Brain microvascular endothelial cell (primary cell): ENCODE measurements around the gene FAM171A2.

Experiments
- DNase-seq: peaks from one replicate; pipeline ENCODE4 v3.0.0-alpha.2; 2020
- H3K27ac ChIP-seq: fragments of 250-450 bp; sonication (Bioruptor Pico); 2 replicates; pipeline ENCODE4 v1.5.1; 2020; ENCODE audit warnings: mild to moderate bottlenecking, moderate library complexity
- H3K27me3 ChIP-seq: fragments of 250-450 bp; sonication (Bioruptor Pico); replicated peaks from 2 replicates; pipeline ENCODE4 v1.5.1; 2020; ENCODE audit warnings: mild to moderate bottlenecking
- H3K36me3 ChIP-seq: fragments of 250-450 bp; sonication (Bioruptor Pico); replicated peaks from 2 replicates; pipeline ENCODE4 v1.5.1; 2020; ENCODE audit warnings: mild to moderate bottlenecking
- H3K4me3 ChIP-seq: 2 replicates; pipeline ENCODE4 v1.5.1; 2011; ENCODE audit warnings: low read depth, mild to moderate bottlenecking, control low read depth, low read length, moderate library complexity
- in situ Hi-C: cut with HindIII; loops from 2 replicates; pipeline ENCODE4 v1.10.0; 2017; ENCODE audit warnings: low sequenced_read_pairs, low pct_ligation_motif_present
- TF ChIP-seq, protein P1 (sequence below): IDR thresholded peaks from 2 replicates; pipeline ENCODE4 v1.5.1; 2011; ENCODE audit warnings: low read depth, mild to moderate bottlenecking, moderate library complexity, low read length, control low read depth, inconsistent platforms; ENCODE audit errors: missing control alignments

FAM171A2 gene

DNA sequence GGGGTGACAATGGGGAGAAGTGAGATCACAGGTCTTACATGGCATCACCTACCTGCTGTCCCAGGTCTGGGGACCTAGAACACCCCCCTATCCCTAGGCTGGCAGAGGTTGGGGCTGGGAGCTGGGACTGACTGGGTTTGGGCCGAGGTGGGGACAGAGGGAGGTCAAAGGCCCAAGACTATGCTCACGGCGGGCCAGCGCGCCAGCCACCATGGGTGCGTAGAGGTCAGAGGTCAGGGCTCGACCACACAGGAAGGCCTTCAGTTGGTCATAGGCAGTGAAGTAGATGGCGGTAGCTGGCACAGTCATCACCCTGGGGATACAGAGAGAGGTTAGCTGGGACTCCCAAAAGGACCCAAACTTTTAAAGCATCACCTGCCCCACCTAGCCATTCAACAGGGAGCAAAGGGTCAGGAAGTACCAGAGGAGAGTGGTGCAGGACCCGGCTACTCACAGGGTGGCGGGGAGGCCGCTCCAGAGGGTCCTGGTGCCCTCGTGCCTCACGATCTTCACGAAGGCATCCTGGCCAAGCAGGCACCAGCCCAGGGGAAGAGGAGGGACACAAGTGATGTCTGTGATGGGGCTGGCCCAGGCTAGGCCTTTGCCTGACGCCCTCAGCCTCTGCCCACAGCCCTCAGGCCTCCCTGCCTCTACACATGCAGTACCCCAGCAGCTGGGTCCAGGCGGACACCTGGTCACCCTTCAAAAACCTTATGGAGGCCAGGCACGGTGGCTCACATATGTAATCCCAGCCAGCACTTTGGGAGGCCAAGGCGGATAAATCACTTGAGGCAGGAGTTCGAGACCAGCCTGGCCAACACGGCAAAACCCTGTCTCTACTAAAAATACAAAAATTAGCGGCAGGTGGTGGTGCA is 42.2 kb downstream of the FAM171A2 start:
- no peak for DNase-seq
- TF ChIP-seq, protein P1, sequence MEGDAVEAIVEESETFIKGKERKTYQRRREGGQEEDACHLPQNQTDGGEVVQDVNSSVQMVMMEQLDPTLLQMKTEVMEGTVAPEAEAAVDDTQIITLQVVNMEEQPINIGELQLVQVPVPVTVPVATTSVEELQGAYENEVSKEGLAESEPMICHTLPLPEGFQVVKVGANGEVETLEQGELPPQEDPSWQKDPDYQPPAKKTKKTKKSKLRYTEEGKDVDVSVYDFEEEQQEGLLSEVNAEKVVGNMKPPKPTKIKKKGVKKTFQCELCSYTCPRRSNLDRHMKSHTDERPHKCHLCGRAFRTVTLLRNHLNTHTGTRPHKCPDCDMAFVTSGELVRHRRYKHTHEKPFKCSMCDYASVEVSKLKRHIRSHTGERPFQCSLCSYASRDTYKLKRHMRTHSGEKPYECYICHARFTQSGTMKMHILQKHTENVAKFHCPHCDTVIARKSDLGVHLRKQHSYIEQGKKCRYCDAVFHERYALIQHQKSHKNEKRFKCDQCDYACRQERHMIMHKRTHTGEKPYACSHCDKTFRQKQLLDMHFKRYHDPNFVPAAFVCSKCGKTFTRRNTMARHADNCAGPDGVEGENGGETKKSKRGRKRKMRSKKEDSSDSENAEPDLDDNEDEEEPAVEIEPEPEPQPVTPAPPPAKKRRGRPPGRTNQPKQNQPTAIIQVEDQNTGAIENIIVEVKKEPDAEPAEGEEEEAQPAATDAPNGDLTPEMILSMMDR: no peak
- no peak overlapping the region for H3K27ac ChIP-seq
- H3K36me3 ChIP-seq: peaks cover 20% of the 10 kb centered on the region
- in situ Hi-C loops: loop anchor here (10.0 kb wide), 1 partner anchor 117 kb away; no protein-coding TSS in a partner anchor
- no peak overlapping the region for H3K4me3 ChIP-seq
- peaks cover under 1% of the 10 kb centered on the region for H3K27me3 ChIP-seq

GRCh38 chr17:44320066-44320465 is 43.6 kb downstream of the FAM171A2 start:
- Histone ChIP-seq H3K4me3 (no peak overlapping the region), H3K27me3 (peaks cover 11% of the 10 kb centered on the region), H3K27ac (no peak overlapping the region), H3K36me3 (peaks cover 20% of the 10 kb centered on the region)
- in situ Hi-C loops: loop anchor here (10.0 kb wide), 1 partner anchor 115 kb away; no protein-coding TSS in a partner anchor
- DNase-seq: no peak
- TF ChIP-seq, protein P1: no peak

- H3K4me3 ChIP-seq: no peak overlapping the region
- H3K27ac ChIP-seq: no peak overlapping the region
- in situ Hi-C loops: no loop called here
- TF ChIP-seq, protein P1: no peak
- no peak for DNase-seq
- H3K36me3 ChIP-seq: peaks cover 20% of the 10 kb centered on the region
- peaks cover 26% of the 10 kb centered on the region for H3K27me3 ChIP-seq
Measured at GRCh38 chr17:44318077-44318892, 45.4 kb downstream of the FAM171A2 start.

- H3K36me3 ChIP-seq: peaks cover 20% of the 10 kb centered on the region
- H3K4me3 ChIP-seq: no peak overlapping the region
- in situ Hi-C loops: no loop called here
- no peak for DNase-seq
- H3K27ac ChIP-seq: no peak overlapping the region
- H3K27me3 ChIP-seq: peaks cover 26% of the 10 kb centered on the region
- TF ChIP-seq, protein P1: no peak
Measured at GRCh38 chr17:44317545-44317944, 46.1 kb downstream of the FAM171A2 start.

- Histone ChIP-seq H3K27ac (no peak overlapping the region), H3K27me3 (peaks cover 26% of the 10 kb centered on the region), H3K4me3 (no peak overlapping the region), H3K36me3 (peaks cover 13% of the 10 kb centered on the region)
- no peak for DNase-seq
- in situ Hi-C loops: no loop called here
- TF ChIP-seq, protein P1: no peak
Measured at GRCh38 chr17:44315760-44316731, 47.6 kb downstream of the FAM171A2 start.
